Measurements from ENCODE around the gene CRACDL.

- TF ChIP-seq, protein P1, sequence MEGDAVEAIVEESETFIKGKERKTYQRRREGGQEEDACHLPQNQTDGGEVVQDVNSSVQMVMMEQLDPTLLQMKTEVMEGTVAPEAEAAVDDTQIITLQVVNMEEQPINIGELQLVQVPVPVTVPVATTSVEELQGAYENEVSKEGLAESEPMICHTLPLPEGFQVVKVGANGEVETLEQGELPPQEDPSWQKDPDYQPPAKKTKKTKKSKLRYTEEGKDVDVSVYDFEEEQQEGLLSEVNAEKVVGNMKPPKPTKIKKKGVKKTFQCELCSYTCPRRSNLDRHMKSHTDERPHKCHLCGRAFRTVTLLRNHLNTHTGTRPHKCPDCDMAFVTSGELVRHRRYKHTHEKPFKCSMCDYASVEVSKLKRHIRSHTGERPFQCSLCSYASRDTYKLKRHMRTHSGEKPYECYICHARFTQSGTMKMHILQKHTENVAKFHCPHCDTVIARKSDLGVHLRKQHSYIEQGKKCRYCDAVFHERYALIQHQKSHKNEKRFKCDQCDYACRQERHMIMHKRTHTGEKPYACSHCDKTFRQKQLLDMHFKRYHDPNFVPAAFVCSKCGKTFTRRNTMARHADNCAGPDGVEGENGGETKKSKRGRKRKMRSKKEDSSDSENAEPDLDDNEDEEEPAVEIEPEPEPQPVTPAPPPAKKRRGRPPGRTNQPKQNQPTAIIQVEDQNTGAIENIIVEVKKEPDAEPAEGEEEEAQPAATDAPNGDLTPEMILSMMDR (IDR thresholded peaks at IDR 0.05), result no peak
- TF ChIP-seq ZFX (IDR thresholded peaks at IDR 0.05; ENCODE audit: borderline replicate concordance), result no peak
These were observed 51.4 kb downstream of the CRACDL start for GRCh38 chr2:98884658-98885057.
